Measurements from ENCODE around the gene CENPX.

The CENPX gene

DNA sequence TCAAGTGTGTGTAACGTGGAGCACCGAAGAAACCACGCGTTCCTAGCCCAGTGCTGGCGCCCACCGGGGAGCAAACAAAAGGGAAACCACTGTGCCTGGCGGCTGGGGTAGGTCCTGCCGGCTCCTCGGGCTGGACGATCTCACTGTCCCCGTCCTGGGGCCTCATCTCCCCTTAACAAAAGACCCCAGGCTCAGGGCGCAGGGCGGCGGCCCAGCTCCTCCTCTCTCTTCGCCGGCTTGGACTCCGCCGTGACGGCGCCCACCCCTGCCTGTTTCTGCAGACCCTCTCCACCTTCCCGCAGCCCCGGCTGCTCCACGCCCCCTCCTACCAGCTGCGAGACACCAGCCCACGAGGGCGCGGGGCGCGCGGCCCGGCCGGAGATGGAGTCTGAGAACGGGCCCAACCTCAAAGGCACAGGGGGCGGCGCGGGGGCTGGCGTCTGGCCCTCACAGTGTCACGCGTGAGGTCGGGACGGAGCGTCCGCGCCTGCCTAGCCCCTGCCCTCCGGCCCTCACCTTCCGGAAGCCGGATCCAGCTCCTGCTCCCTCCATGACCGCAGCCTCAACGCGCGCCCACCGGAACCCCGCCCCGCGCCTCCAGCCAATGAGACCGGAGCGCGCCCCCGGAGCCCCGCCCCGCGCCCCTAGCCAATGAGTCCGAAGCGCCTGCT, at the start of gene CENPX:
Gene CENPX, minus strand, starts transcription at position 569 of the 671 bp plus-strand sequence. Its CDS starts 17 bp downstream, at position 552.
- H3K27ac Mint-ChIP-seq: peak within 1 kb of the TSS; percentile 72
- no peaks in the 10 kb centered on the region for H3K27me3 Mint-ChIP-seq
- peaks cover 13% of the 10 kb centered on the region for H3K4me1 Mint-ChIP-seq (ENCODE audit: low read depth)
- peak within 1 kb of the TSS; percentile 92 for H3K4me3 Mint-ChIP-seq
- H3K9me3 Mint-ChIP-seq (ENCODE audit: low read depth): no peaks in the 10 kb centered on the region
- peaks cover 2% of the 10 kb centered on the region for H3K36me3 Mint-ChIP-seq

DNA sequence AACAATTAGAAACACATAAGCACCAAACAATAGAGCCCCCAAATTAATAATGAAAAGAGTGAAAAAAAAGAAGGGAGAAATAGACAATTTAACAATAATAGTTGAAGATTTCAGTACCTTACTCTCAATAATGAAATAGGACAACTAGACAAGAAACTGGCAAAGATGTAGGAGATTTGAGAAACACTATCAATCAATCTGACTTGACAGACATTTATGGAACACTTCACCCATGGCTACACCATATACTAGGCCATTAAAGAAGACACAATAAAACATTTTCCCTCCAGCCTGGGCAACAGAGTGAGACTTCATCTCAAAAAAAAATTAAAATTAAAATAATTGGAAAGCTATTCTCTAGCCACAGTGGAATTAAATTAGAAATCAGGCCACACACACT, 47.9 kb upstream of the CENPX start:
- no peaks in the 10 kb centered on the region for H3K9me3 Mint-ChIP-seq (ENCODE audit: low read depth)
- H3K27ac Mint-ChIP-seq: no peak overlapping the region
- H3K27me3 Mint-ChIP-seq: no peaks in the 10 kb centered on the region
- H3K4me1 Mint-ChIP-seq (ENCODE audit: low read depth): peaks cover 4% of the 10 kb centered on the region
- H3K36me3 Mint-ChIP-seq: no peaks in the 10 kb centered on the region
- no peak overlapping the region for H3K4me3 Mint-ChIP-seq

DNA sequence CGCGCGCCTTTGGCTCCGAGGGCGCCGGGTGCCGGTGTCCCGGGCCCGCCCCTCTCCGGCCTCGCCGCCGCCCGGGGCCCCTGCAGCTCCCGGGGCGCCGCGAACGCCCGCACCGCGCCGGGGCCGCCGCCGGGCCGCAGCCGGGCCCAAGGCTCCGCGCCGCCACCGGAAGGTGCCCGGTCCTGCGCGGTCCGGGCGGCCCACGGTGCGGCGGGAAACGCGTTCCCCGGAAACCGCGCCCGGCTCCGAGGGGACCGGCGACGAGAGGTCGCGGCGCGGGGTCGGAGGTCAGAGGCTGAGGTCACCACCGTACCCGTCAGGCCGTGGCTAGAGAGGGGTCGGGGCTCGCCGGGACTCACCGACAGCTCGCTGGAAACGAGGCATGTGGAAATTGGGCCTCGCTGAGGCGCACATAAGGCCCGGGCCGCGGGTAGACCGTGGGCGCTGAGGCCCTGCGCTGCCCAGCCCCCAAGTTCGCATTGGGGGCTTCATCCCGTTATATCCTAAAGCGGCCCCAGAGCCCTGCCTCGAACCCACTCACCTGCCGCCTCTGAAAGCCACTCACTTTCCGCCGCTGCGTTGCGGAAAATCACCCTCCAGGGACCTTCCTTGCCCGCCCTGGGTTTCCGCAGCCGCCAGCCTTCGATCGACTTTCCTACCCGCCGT, 43.1 kb upstream of the CENPX start, which contains the start of gene DUS1L:
Gene DUS1L, minus strand, starts transcription at position 167 of the 666 bp plus-strand sequence. CDS start 745 bp downstream, outside the sequence.
- H3K36me3 Mint-ChIP-seq: no peaks in the 10 kb centered on the region
- H3K4me1 Mint-ChIP-seq (ENCODE audit: low read depth): peaks cover 8% of the 10 kb centered on the region
- H3K27me3 Mint-ChIP-seq: no peaks in the 10 kb centered on the region
- peak within 1 kb of the TSS; percentile 87 for H3K4me3 Mint-ChIP-seq
- H3K9me3 Mint-ChIP-seq (ENCODE audit: low read depth): no peaks in the 10 kb centered on the region
- H3K27ac Mint-ChIP-seq: peak within 1 kb of the TSS; percentile 88

DNA sequence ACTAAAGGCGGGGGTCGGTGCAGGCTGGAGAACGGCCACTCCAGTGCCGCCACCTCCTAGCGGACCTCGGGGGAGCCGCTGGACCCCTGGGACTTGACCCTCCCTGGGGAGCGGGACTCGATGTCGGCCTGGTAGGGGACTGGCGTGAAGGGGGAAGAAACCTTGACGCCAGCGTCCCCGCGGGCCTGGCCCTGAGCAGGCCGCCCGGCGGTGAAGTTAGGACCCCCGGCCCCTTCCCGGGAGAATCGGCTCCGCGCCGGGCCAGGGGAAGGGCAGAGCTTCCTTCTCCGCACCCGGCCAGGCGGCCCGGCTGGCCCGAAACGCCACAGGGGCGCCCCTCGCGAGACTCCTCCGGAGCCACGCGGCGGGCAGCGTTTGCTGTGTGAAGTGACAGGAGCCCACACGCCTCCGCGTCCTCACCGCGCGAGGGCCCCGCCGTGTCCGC, 42.5 kb upstream of the CENPX start:
- H3K4me1 Mint-ChIP-seq (ENCODE audit: low read depth): peaks cover 8% of the 10 kb centered on the region
- no peaks in the 10 kb centered on the region for H3K9me3 Mint-ChIP-seq (ENCODE audit: low read depth)
- peak overlapping the region; percentile 58 for H3K27ac Mint-ChIP-seq

DNA sequence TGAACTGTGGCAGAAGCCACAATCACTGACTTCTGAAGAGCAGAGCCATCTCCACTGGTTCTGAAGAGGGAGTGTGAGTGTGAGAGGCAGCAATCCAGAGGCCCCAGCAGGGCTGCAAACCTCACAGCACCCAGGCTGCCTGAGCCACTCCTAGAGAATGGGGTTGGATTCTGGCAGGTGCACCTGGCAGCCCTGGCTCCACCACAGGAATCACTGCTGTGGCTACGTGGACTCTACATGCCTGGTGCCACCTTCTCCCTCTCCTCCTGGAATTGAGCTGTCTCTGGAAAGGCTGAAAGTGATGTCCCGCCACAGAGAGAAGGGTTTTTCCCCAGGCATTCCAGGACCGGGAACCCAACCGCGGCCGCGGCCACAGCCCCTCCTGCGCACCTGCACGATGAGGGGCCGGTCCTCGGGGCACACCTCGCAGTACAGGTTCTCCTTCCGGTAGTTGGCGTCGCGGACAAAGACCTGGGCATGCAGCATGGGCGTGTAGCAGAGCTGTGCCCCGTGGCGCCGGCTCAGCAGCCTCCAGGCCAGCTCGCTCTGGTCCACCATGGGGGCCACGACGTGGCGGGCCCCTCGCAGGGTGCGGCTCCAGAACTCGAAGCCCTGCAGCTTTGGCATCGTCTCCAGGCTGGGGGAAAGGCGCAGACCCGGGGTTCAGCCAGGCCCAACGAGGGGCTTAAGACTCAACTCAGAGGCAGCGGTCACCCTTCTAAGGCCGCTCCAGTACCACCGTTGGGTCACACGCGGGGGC, 41.9 kb upstream of the CENPX start:
- Mint-ChIP-seq H3K27ac (peak overlapping the region; percentile 58), H3K4me1 (ENCODE audit: low read depth) (peaks cover 8% of the 10 kb centered on the region), H3K9me3 (ENCODE audit: low read depth) (no peaks in the 10 kb centered on the region), H3K36me3 (no peaks in the 10 kb centered on the region), H3K4me3 (peak overlapping the region; percentile 72), H3K27me3 (no peaks in the 10 kb centered on the region)

More for the DNA sequence above, 42.5 kb upstream of the CENPX start:
- no peaks in the 10 kb centered on the region for H3K27me3 Mint-ChIP-seq
- H3K36me3 Mint-ChIP-seq: no peaks in the 10 kb centered on the region
- H3K4me3 Mint-ChIP-seq: peak overlapping the region; percentile 72

DNA sequence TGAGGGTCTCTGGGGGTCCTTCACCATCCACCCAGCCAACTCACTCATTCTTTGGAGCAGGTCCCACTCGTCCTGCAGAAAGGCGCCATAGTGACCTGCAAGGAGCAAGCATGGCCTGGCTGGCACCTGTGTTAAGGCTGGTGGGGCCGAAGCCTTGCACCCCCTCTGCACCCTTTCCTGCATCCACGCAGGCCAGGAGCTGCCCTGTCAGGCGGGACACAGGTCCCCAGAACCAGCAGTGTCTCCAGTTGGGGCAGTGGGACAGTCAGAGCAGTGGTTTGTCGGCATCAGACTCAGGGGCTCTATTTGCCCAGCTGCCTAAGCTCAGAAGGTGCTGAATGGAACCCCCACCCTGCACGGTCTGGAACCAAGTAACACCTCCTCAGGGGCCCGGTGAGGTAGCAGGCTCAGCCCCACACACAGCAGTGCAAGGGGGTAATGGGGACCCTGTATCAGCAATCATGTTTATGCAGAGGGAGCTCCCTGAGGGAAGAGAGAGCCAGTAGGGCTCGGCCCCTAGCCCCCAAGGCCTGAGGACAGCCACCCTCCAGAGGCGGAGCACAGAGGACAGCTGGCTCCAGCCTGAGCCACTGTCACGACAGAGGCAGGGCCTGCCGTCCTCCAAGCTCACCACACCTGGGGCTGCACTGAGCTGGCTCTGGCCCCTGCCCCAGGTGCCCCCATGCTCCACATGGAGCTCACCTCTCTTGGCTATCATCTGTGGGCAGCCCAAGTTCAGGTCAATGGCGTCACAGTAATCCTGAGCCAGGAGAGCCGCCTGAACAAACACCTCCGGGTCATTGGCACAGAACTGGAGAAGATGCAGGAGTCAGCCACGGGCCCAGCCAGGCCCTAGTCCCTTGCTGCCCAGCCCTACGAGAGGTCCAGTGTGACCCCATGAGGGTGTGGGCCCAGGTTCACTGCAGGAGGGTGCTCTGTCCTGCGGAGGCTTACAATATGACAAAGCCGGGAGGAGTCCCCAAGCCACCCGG, 41.0 kb upstream of the CENPX start:
- H3K4me3 Mint-ChIP-seq: peak overlapping the region; percentile 72

DNA sequence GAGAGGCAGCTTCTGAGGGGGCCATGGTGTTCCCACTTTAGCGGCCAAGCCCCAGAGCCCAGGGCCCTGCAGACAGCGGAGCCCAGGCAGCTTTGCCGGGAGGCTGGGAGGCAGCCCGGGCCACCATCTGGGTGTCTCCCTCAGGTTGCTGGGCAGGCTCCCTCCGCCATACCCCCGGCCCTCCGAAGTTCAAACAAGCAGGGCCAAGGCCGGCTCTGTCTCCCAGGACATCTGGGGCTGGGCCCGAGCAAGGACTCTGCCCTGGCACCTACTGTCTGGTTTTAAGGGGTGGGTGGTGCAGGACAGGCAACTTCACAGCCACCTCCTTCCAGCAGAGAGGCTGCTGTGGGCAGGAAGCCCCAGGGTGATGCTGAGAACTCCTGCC, 40.3 kb upstream of the CENPX start:
- Mint-ChIP-seq H3K4me1 (ENCODE audit: low read depth) (peaks cover 8% of the 10 kb centered on the region), H3K4me3 (no peak overlapping the region), H3K36me3 (no peaks in the 10 kb centered on the region), H3K27ac (no peak overlapping the region), H3K27me3 (no peaks in the 10 kb centered on the region), H3K9me3 (ENCODE audit: low read depth) (no peaks in the 10 kb centered on the region)

More for the DNA sequence above, 41.0 kb upstream of the CENPX start:
- Mint-ChIP-seq H3K27ac (peak overlapping the region; percentile 58), H3K4me1 (ENCODE audit: low read depth) (peaks cover 8% of the 10 kb centered on the region), H3K36me3 (no peaks in the 10 kb centered on the region), H3K9me3 (ENCODE audit: low read depth) (no peaks in the 10 kb centered on the region), H3K27me3 (no peaks in the 10 kb centered on the region)

DNA sequence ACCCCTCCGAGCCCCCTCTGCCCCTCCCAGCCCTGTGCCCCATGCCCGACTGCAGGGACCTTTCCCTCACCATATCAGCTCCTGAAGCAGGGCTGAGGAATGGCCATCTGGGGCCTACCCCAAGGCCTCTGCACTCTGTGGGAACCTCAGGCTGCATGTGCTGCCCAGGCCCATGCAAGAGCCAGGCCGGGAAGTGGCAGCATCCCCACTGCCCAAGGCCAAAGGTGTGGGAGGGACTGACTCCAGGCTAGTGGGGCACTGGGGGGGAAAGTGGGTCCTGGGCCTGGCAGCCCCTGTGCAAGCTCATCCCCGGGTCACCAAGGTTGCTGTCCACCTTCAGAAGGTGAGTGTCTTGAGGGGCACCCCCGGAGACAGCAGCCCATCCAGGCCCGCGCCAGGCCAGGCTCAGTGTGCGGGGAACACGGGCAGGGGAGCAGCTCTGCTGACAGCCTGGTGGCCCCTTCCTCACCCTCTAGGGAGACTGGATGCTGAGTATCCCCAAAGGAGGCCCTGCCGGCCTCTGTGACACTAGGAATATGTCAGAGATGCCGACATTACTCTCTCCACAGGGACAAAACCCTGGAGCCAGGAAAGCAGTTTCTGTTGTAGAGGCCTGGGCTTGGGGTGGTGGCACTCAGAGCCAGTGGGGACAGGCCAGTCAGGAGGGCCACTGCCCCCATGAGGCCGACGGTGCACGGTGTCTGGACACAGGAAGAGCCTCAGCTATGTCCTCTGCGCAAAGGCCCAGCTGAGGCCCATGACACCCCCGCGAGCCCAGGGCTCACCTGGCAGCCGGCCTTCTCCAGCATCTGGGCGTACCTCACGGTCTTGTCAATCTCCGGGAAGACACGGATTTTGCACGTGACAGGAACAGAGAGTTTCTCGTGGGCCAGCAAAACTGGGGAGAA, 39.7 kb upstream of the CENPX start:
- no peaks in the 10 kb centered on the region for H3K36me3 Mint-ChIP-seq
- peaks cover 8% of the 10 kb centered on the region for H3K4me1 Mint-ChIP-seq (ENCODE audit: low read depth)
- no peaks in the 10 kb centered on the region for H3K9me3 Mint-ChIP-seq (ENCODE audit: low read depth)
- H3K27ac Mint-ChIP-seq: peak overlapping the region; percentile 10
- no peak overlapping the region for H3K4me3 Mint-ChIP-seq
- no peaks in the 10 kb centered on the region for H3K27me3 Mint-ChIP-seq

DNA sequence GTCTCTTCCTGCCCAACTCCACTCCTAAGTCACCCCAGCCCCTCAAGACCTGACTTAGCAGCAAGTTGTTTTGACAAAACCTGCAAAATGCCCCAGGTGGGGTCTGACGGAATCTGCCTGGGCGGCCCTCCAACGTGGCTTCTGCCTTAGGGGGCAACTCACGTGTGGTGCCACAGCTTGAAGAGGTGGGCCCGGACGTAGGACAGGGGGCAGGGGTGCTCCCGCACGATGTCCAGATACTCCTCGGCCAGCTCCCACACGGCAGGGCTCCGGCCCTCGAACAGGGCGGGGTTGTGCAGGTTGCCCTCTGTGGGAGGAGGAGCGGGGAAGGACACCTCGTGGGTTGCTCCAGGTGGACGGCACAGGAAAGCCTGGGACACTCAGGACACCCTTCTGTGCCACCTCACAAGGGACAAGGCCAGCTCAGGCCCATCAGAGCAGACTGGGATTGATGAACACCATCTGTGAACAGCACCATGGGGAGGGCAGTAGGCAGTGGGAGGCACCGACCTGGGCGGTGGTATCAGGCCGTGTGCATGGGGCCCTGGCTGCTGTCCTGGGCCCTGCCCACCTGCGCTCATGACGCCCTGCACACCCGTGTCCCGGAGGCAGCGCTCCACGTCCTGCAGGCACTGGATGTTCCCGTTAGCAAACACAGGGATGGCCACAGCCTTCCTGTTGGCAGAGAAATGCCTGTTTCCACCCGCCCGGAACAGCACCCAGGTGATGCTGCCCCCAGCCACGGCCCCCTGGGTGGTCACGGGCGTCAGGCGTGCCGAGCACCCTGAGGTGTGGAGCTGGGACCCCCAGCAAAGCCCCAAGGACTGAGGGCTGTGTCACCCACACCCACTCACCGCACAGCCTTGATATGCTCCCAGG, 38.6 kb upstream of the CENPX start:
- no peak overlapping the region for H3K4me3 Mint-ChIP-seq
- H3K36me3 Mint-ChIP-seq: no peaks in the 10 kb centered on the region
- H3K9me3 Mint-ChIP-seq (ENCODE audit: low read depth): no peaks in the 10 kb centered on the region
- no peak overlapping the region for H3K27ac Mint-ChIP-seq
- H3K27me3 Mint-ChIP-seq: no peaks in the 10 kb centered on the region
- peaks cover 4% of the 10 kb centered on the region for H3K4me1 Mint-ChIP-seq (ENCODE audit: low read depth)

DNA sequence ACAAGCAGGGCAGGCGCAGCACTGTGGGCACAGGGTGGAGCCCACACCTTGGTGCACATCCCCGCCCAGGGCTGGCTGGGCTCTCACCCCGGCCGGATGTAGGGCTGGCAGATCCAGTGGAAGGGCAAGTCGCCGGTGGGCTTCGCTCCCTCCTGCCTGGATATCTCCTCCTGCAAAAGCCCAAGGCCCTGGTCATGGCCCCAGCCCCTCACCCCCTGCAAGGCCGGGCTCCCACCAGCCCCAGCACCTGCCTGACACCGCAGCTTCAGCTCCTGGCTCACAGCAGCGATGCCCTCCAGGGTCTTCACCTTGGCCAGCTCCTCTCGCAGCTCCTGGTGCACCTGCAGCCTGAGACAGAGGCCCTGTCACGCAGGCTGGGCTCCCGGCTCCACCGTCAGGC, 37.9 kb upstream of the CENPX start:
- Mint-ChIP-seq H3K9me3 (ENCODE audit: low read depth) (no peaks in the 10 kb centered on the region), H3K36me3 (no peaks in the 10 kb centered on the region), H3K27ac (peak overlapping the region; percentile 22), H3K4me3 (no peak overlapping the region), H3K27me3 (no peaks in the 10 kb centered on the region), H3K4me1 (ENCODE audit: low read depth) (peaks cover 4% of the 10 kb centered on the region)

DNA sequence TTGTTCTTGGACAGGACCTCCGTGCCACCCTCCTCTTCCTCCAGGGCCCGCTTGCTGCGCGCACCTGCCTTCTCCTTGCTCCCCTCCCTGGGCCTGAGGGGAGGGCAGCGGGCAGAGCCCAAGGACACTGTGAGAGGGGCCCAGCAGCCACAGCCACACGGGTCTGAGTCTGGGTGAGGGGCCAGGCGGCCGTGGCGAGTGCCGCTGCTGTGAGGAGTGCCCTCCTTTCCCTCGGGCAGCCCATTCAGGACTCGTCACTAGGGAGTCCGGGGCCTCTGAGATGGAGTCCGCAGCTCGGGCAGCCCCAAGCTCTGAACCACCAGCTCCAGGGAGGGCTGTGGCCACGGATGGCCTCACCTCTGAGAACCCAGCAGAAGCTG, 37.3 kb upstream of the CENPX start:
- no peak overlapping the region for H3K4me3 Mint-ChIP-seq
- H3K27me3 Mint-ChIP-seq: no peaks in the 10 kb centered on the region
- H3K36me3 Mint-ChIP-seq: no peaks in the 10 kb centered on the region
- peaks cover 4% of the 10 kb centered on the region for H3K4me1 Mint-ChIP-seq (ENCODE audit: low read depth)
- no peak overlapping the region for H3K27ac Mint-ChIP-seq
- H3K9me3 Mint-ChIP-seq (ENCODE audit: low read depth): no peaks in the 10 kb centered on the region

DNA sequence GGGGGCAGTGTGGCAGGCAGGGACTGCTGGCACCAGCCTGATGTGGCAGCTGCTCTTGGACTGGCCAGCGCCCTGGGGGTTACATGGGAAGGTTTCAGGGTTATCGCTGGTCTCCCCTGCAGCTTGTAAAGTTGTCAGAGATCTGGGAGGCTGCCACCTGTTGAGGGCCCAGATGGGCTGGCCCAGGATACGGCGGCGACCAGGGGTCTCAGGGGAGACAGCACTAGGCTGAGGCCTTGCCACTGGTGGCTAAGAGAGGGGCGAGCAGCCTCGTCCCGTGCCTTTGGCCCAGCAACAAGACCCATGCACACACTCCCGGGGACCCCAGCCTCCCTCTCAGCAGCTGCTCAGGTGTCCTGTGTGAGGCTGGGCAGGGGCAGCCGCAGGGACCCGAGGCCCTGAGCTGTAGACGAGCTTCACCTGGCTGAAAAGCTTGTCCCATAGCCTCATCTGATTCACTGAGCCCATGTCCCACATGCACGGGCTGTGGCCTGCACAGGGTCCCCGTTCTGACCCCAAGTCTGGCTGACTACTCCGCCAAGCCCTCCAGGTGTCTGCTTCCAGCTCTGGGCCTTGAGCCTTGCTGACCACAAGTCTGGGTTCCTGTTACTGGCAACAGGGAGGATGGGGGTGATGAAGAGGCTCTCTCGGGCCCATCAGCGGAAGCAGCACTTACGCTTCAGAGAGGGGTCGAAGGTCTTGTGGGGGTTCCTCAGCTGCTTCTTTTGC, 36.8 kb upstream of the CENPX start:
- Mint-ChIP-seq H3K4me1 (ENCODE audit: low read depth) (peaks cover 4% of the 10 kb centered on the region), H3K27ac (no peak overlapping the region), H3K27me3 (no peaks in the 10 kb centered on the region), H3K4me3 (no peak overlapping the region), H3K36me3 (no peaks in the 10 kb centered on the region), H3K9me3 (ENCODE audit: low read depth) (no peaks in the 10 kb centered on the region)

Data from activated naive CD8-positive, alpha-beta T cell (primary cell).